WTC11 (cell line): Measurements from ENCODE around the gene SMAD6.

ENCODE experiments used
- CTCF ChIP-seq: fragments of 200-600 bp; IDR thresholded peaks from 2 replicates; pipeline ENCODE4 v1.8.0; 2022; ENCODE audit warnings: antibody characterized with exemption
- JUN ChIP-seq: sonication (generic); formaldehyde crosslinking; IDR thresholded peaks from 2 replicates; pipeline ENCODE4 v1.8.0; 2023; ENCODE audit warnings: mild to moderate bottlenecking, missing genetic modification reagents
- RORB ChIP-seq: fragments of 250-450 bp; sonication (Bioruptor Pico); IDR thresholded peaks from 2 replicates; pipeline ENCODE4 v1.9.0; 2021; ENCODE audit warnings: mild to moderate bottlenecking
- TEAD4 ChIP-seq: sonication (generic); formaldehyde crosslinking; IDR thresholded peaks from 2 replicates; pipeline ENCODE4 v1.8.0; 2022; ENCODE audit warnings: mild to moderate bottlenecking, missing genetic modification reagents

DNA sequence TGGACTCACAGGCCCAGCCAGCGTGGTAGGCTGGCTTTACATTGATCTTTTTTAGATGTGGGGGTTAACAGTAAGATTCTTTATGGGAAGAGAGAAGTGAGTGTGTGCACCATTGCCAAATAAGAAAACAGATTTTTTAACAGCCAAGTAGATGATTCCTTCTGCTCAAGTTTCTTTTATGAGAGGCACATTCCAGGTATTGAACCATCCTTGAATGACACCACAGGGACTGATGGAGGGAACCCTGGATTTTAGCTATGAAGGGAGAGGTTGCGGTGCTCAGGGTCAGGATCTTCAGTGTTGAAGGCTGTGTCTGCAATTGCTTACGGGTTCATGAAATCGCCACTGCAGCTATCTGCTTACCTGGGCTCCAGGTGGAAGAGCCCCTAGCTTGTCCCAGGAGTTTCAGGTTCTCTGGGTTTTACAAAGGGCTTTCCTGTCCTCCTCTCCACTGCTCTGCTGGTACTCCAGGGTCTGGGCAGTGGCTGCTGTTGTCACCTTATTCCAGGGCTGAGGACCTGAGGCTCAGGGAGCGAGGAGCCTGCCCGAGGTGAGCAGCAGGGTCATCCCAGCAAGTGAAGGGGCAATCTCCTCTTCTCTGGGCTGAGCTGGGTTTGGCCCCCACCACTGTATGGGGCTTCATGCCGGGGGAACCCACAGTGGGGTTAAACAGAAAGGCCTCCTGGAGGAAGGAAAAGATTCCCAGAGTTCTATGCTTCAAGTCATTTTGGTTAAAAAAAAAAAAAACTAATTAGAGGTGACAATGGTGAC lies 53.4 kb downstream of the SMAD6 start:
- no peak for TF ChIP-seq CTCF
- TF ChIP-seq JUN: no peak
- TF ChIP-seq TEAD4 (CRISPR knock-in tag): no peak
- TF ChIP-seq RORB (CRISPR knock-in tag): no peak
